SJSA1 (cell line): ENCODE measurements around the gene PLB1. TPM values are rescaled to one million over a fixed set of nuclear protein-coding genes. Genes with fewer than 3 reads are reported as not detected.

ENCODE experiments used
- DNase-seq, 2 experiments: peaks; one replicate each; pipeline ENCODE4 v3.0.0-alpha.2; 2015 to 2020; ENCODE audit warnings: low spot score in 2 of 2, low read depth in 1 of 2
- H3K27ac ChIP-seq: fragments of 250-450 bp; sonication (Bioruptor Pico); 2 replicates; pipeline ENCODE4 v1.5.1; 2020; ENCODE audit warnings: mild to moderate bottlenecking, moderate library complexity
- H3K27me3 ChIP-seq: fragments of 250-450 bp; sonication (Bioruptor Pico); replicated peaks from 2 replicates; pipeline ENCODE4 v1.5.1; 2020; ENCODE audit warnings: mild to moderate bottlenecking, moderate library complexity
- H3K36me3 ChIP-seq: fragments of 250-450 bp; sonication (Bioruptor Pico); 2 replicates; pipeline ENCODE4 v1.5.1; 2020; ENCODE audit warnings: mild to moderate bottlenecking
- H3K4me1 ChIP-seq: fragments of 250-450 bp; sonication (Bioruptor Pico); replicated peaks from 2 replicates; pipeline ENCODE4 v1.6.1; 2021; ENCODE audit warnings: mild to moderate bottlenecking
- H3K4me3 ChIP-seq: fragments of 250-450 bp; sonication (Bioruptor Pico); 2 replicates; pipeline ENCODE4 v1.5.1; 2020; ENCODE audit warnings: mild to moderate bottlenecking
- H3K9me3 ChIP-seq: fragments of 250-450 bp; sonication (Bioruptor Pico); replicated peaks from 2 replicates; pipeline ENCODE4 v1.5.1; 2020; ENCODE audit warnings: mild to moderate bottlenecking
- total RNA-seq: library from RNA; depleted of rRNA; stranded (reverse); fragments of >200 nt; shearing (Covaris generic); gene quantifications from 2 replicates; pipeline ENCODE4 v1.2.3, GENCODE V29; 2014

Gene PLB1
- total RNA-seq, 1 experiment from 2014 or later: 4.6 TPM

GRCh38 chr2:28621172-28622100, 125.6 kb downstream of the PLB1 start:
- Histone ChIP-seq H3K36me3 (no peaks in the 10 kb centered on the region), H3K27me3 (no peaks in the 10 kb centered on the region), H3K27ac (peak overlapping the region; percentile 65), H3K4me3 (no peak overlapping the region), H3K4me1 (peaks cover 26% of the 10 kb centered on the region), H3K9me3 (no peaks in the 10 kb centered on the region)
- DNase-seq: peak; percentile 63 to 75

DNA sequence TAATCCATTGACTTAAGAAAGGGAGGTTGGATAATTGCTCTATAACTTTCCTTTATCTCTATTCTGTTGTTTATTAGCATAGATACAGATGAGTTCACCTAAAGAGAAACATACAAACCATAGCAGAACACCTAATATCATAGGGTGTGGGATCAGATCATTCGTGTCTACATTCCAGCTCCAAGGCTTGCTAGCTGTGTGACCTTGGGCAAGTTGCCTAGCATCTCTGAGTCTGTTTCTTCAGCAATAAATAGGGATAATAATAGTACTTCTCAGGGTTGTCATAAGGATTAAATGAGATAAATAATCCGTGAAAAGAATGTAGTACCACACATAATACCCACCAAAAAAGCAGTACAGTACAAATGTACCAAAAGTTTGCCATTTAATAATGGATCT, 126.2 kb downstream of the PLB1 start:
- Histone ChIP-seq H3K9me3 (no peaks in the 10 kb centered on the region), H3K36me3 (no peaks in the 10 kb centered on the region), H3K27ac (peak overlapping the region; percentile 65), H3K27me3 (no peaks in the 10 kb centered on the region), H3K4me3 (no peak overlapping the region), H3K4me1 (peaks cover 26% of the 10 kb centered on the region)
- DNase-seq: no peak

GRCh38 chr2:28623582-28624405, 127.9 kb downstream of the PLB1 start:
- H3K4me3 ChIP-seq: no peak overlapping the region
- peaks cover 26% of the 10 kb centered on the region for H3K4me1 ChIP-seq
- H3K9me3 ChIP-seq: no peaks in the 10 kb centered on the region
- DNase-seq: no peak
- H3K36me3 ChIP-seq: no peaks in the 10 kb centered on the region
- no peak overlapping the region for H3K27ac ChIP-seq
- no peaks in the 10 kb centered on the region for H3K27me3 ChIP-seq

DNA sequence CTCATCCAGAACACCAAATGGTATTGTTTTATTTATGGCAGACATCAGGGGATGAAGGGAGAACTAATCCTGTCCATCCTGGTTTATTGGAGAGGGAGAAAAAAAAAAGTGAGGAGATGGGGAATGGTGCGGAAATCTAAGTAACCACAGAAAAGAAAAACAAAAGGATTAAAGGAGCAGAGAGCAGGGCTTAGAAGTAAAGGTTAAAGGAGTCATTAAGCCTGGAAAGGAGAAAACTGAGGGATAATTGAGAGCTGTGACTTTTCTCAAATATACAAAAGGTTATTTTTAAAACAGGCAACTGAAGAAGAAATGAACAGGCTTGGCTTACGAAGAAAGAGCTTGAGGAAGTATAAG, 128.6 kb downstream of the PLB1 start:
- Histone ChIP-seq H3K36me3 (no peaks in the 10 kb centered on the region), H3K27me3 (no peaks in the 10 kb centered on the region), H3K4me3 (no peak overlapping the region), H3K27ac (no peak overlapping the region), H3K9me3 (no peaks in the 10 kb centered on the region), H3K4me1 (peaks cover 26% of the 10 kb centered on the region)
- no peak for DNase-seq

GRCh38 chr2:28624793-28625701, 129.2 kb downstream of the PLB1 start:
- Histone ChIP-seq H3K27ac (peak overlapping the region; percentile 25; the same call in 1 of the 2 replicates), H3K27me3 (no peaks in the 10 kb centered on the region), H3K9me3 (no peaks in the 10 kb centered on the region), H3K36me3 (no peaks in the 10 kb centered on the region), H3K4me1 (peaks cover 26% of the 10 kb centered on the region), H3K4me3 (no peak overlapping the region)
- peak in 1 of 2 experiments; percentile 41 for DNase-seq

DNA sequence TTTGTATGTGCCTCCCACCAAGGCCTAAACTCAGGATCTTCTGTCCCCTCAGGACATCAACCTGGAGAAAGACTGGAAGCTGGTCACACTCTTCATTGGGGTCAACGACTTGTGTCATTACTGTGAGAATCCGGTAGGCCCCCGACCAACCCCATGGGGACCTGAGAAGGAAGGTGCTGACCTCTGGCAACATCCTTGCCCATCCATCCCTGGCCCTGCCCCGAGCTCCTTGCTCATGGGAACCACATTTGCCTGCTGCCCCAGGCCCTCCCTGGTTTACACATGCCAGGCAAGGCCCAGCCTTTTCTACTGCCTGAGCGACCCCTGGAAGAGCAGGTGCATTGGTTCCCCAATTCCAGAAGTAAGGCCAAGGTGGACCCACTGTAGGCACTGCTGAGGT, 130.5 kb downstream of the PLB1 start:
- peaks cover 19% of the 10 kb centered on the region for H3K4me1 ChIP-seq
- DNase-seq: no peak
- H3K4me3 ChIP-seq: no peak overlapping the region
- H3K9me3 ChIP-seq: no peaks in the 10 kb centered on the region
- H3K27ac ChIP-seq: no peak overlapping the region
- no peaks in the 10 kb centered on the region for H3K27me3 ChIP-seq
- H3K36me3 ChIP-seq: no peaks in the 10 kb centered on the region

GRCh38 chr2:28626891-28627421, 131.1 kb downstream of the PLB1 start:
- peaks cover 13% of the 10 kb centered on the region for H3K4me1 ChIP-seq
- no peak for DNase-seq
- H3K9me3 ChIP-seq: no peaks in the 10 kb centered on the region
- no peak overlapping the region for H3K4me3 ChIP-seq
- H3K36me3 ChIP-seq: no peaks in the 10 kb centered on the region
- no peak overlapping the region for H3K27ac ChIP-seq
- no peaks in the 10 kb centered on the region for H3K27me3 ChIP-seq

GRCh38 chr2:28627722-28628480, 132.0 kb downstream of the PLB1 start:
- Histone ChIP-seq H3K4me3 (no peak overlapping the region), H3K27me3 (no peaks in the 10 kb centered on the region), H3K27ac (no peak overlapping the region), H3K36me3 (no peaks in the 10 kb centered on the region), H3K9me3 (no peaks in the 10 kb centered on the region), H3K4me1 (peaks cover 11% of the 10 kb centered on the region)
- DNase-seq: no peak

DNA sequence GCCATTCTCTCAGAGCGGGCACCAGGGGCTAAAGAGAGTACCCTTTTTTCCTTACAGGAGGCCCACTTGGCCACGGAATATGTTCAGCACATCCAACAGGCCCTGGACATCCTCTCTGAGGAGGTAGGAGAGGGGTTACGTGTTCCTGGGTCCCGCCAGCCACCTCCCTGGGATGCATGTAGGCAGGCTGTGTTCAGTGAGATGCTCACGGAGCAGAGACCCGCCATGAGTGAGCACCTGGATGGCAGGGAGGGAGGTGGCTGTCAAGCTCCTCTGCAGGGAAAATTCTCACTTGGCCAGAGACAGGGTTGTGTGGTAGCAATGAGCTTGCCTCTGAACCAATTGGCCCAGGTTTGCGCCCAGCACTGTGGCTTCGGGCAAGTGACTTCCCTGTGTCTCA, 132.6 kb downstream of the PLB1 start:
- no peak for DNase-seq
- Histone ChIP-seq H3K36me3 (no peaks in the 10 kb centered on the region), H3K4me3 (no peak overlapping the region), H3K4me1 (peaks cover 12% of the 10 kb centered on the region), H3K27ac (no peak overlapping the region), H3K27me3 (no peaks in the 10 kb centered on the region), H3K9me3 (no peaks in the 10 kb centered on the region)

DNA sequence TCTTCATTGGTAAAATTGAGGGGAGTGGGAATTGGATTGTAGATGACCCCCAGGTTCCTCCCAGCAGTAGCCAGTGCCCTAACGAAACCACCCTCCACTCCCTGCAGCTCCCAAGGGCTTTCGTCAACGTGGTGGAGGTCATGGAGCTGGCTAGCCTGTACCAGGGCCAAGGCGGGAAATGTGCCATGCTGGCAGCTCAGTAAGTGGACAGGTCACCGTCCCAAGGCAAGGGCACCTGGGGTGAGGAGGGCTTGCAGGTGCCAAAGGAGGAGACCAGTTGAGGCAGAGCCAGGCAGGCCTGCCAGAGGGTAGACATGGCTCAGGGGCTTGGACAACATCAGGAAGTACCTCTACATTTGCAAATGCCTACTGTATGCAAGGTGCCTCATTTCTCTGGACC, 133.1 kb downstream of the PLB1 start:
- no peak for DNase-seq
- Histone ChIP-seq H3K27me3 (no peaks in the 10 kb centered on the region), H3K4me1 (peaks cover 17% of the 10 kb centered on the region), H3K9me3 (no peaks in the 10 kb centered on the region), H3K4me3 (no peak overlapping the region), H3K27ac (no peak overlapping the region), H3K36me3 (no peaks in the 10 kb centered on the region)

GRCh38 chr2:28629910-28630309, 134.1 kb downstream of the PLB1 start:
- H3K27me3 ChIP-seq: no peaks in the 10 kb centered on the region
- H3K4me3 ChIP-seq: no peak overlapping the region
- no peak for DNase-seq
- no peaks in the 10 kb centered on the region for H3K36me3 ChIP-seq
- no peaks in the 10 kb centered on the region for H3K9me3 ChIP-seq
- H3K4me1 ChIP-seq: peaks cover 14% of the 10 kb centered on the region
- no peak overlapping the region for H3K27ac ChIP-seq

DNA sequence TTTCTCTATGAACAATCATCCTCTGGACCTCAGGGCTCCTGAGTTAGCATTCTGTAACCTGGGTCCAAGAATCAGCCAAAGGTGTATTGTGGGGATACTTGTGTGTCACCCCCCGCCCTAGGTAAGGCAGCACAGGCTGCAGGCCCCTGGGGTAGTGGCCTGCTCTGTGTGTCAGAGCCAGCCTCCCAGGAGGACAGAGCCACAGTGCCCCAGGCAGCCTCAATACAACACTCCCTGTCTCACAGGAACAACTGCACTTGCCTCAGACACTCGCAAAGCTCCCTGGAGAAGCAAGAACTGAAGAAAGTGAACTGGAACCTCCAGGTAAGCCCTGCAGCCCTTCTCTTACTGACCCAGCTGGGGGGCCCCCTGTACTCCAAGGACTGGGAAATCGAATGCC, 134.5 kb downstream of the PLB1 start:
- Histone ChIP-seq H3K9me3 (no peaks in the 10 kb centered on the region), H3K36me3 (no peaks in the 10 kb centered on the region), H3K27me3 (no peaks in the 10 kb centered on the region), H3K27ac (no peak overlapping the region), H3K4me1 (peaks cover 9% of the 10 kb centered on the region), H3K4me3 (no peak overlapping the region)
- DNase-seq: no peak
